GM12874 (cell line): ENCODE measurements around the gene SMAD5.
A peak's percentile ranks its signal among the peaks of the same experiment; 100 is the strongest.

Source experiments
- CTCF ChIP-seq: IDR thresholded peaks from 2 replicates; pipeline ENCODE4 v1.5.1; 2011; ENCODE audit warnings: low read depth, mild to moderate bottlenecking, control low read depth, low read length, moderate library complexity; ENCODE audit not compliant: insufficient read depth

The SMAD5 gene

GRCh38 chr5:136212252-136212721, 79.6 kb downstream of the SMAD5 start:
- peak; percentile 92 for TF ChIP-seq CTCF

DNA sequence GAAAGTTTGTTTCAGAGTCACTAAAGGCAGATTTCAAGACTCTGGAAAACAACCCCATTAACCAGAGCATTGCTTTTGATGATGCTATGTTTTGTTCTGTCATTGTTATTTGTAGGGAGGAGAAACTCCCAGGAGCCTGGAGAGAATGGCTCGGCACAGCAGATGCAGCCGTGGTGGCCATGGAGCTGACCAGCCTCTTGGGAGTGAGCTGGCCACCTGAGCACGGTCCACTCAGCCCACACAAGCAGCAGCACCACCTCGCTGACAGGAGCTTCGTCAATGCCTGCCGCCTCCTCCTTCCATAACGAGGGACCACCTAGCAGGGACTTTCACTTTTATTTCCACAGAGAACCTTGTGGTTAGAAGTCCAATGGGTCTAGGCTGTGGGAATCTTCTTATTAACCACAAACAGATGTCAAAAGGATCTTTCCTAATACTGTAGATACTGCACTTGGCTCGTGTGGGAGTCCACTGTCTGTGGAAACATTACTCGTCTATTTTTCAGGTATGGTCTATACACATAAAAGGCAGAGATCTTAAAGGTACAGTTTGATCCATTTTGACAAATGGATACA, 81.4 kb downstream of the SMAD5 start:
- no peak for TF ChIP-seq CTCF

DNA sequence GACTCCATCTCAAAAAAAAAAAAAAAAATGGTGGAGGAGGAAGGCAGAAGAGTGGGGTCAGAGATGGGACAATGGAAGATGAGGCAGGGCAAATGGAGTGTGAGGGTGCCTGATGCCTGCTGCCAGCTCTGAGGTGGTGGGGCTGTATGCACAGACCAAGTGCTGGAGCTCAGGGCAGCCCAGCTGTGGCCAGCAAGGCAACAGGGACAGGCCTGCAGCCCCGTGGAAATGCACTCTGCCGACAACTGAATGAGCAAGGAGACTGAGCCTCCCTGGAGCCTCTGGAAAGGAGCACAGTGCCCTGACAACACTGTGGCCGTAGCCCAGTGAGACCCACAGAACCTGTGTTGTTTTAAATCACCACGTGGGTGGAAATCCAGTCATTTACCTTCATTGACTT, 83.2 kb downstream of the SMAD5 start:
- no peak for TF ChIP-seq CTCF

- TF ChIP-seq CTCF: no peak
Measured at GRCh38 chr5:136216230-136216629, 83.6 kb downstream of the SMAD5 start.

DNA sequence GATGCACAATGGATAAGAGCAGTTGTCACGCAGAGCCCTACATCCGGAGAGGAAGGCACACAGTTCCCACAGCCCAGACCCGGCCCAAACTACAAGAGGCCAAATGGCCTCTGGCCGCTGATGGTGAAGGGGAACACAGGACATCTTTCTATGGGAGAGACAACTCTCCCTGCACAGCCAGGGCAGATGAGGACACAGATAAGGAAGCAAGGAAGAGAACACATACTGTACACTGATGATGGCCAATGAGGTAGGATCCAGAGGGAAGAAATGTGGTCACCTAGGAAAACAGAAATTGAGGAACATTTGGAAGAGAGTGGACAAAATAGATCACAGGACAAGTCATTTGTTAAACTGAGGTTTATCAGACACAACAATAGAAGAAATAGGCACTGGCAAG, 88.7 kb downstream of the SMAD5 start:
- no peak for TF ChIP-seq CTCF

- TF ChIP-seq CTCF: no peak
Measured at GRCh38 chr5:136222580-136223235, 90.1 kb downstream of the SMAD5 start.

DNA sequence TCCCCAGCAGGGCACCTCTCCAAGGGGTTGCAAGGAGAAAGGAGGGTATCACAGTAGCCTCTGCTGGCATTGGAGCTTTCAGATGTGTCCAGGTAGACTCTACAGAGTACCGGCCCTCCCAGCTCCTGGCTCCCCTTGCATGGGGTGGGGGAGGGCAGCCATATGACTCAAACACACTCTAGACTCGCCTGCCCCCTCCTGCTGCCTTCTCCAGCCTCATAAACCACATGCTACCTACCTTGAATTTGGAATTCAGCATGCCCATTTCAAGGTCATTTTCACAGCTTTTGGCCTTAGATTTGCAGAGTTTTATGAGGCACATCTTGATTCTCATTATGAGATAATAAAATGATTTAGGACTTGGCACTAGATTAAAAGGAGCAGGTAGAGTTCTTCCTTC, 93.2 kb downstream of the SMAD5 start:
- no peak for TF ChIP-seq CTCF

GRCh38 chr5:136226401-136226800, 93.8 kb downstream of the SMAD5 start:
- no peak for TF ChIP-seq CTCF
